Measurements from ENCODE around the gene WNT3A.
"Not testable (repeated sequence)": the region's sequence is repeated elsewhere in the genome, so short reads cannot be mapped to it uniquely, and the experiment has no call there.

WNT3A gene

DNA sequence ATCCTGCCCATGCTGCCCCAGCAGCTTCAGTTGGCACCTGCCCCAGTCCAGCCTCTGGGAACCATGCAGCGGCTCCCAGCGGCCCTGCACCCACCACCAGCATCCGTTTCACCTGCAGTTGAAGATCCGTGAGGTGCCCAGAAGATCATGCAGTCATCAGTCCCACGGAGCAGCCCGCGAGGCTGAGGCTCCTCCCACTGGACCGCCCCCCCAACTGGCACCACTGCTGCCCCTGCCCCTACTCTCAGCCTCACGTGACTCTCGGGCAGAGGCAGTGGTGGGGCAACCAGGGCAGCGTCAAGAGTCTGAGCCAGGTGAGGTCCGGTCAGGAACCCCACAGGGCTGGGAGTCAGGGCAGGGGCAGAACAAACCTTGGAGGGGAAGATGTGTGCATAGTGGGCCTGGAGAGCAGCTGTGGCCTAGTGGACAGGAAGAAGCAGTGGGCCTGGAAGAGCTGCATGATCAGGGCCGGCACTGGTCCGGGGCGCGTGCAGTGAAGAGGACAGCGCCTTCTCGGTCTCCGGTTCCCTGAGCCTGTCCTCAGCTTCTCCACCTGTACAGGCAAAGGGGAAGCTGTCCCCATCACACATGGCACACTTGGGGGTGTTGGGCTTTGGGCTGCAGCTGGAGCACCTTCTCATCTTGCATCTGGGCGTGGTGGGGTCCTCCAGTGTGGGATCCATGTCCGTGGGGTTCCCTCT is 31.1 kb upstream of the WNT3A start:
- H3K4me1 ChIP-seq (ENCODE audit: insufficient read depth, low read length); H2AFZ ChIP-seq (ENCODE audit: low read depth, low read length); H3K9me3 ChIP-seq (ENCODE audit: low read length); H3K4me3 ChIP-seq (ENCODE audit: low read length); H3K36me3 ChIP-seq (ENCODE audit: insufficient read depth, low read length); H3K27me3 ChIP-seq (ENCODE audit: insufficient read depth, low read length): not testable (repeated sequence)

DNA sequence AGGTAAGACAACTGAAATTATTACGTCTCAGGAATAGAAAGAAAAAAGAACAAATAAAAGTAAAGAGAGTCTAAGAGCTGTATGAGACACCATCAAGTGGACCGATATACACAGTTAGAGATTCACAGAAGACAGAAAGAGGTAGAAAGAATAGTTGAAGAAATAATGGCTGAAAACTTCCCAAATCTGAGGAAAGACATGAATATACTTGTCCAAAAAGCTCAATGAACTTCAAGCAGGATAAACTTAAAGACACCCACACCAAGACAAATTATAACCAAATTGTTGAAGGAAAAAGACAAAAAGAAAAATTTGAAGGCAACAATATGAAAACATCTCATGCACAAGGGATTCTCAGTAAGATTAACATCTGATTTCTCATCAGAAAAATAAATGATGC is 19.6 kb upstream of the WNT3A start:
- Histone ChIP-seq H3K4me3 (ENCODE audit: low read length) (no peak overlapping the region), H3K4me1 (ENCODE audit: insufficient read depth, low read length) (no peaks in the 10 kb centered on the region), H3K27me3 (ENCODE audit: insufficient read depth, low read length) (no peaks in the 10 kb centered on the region), H3K36me3 (ENCODE audit: insufficient read depth, low read length) (no peaks in the 10 kb centered on the region), H2AFZ (ENCODE audit: low read depth, low read length) (no peak overlapping the region), H3K9me3 (ENCODE audit: low read length) (no peaks in the 10 kb centered on the region)

DNA sequence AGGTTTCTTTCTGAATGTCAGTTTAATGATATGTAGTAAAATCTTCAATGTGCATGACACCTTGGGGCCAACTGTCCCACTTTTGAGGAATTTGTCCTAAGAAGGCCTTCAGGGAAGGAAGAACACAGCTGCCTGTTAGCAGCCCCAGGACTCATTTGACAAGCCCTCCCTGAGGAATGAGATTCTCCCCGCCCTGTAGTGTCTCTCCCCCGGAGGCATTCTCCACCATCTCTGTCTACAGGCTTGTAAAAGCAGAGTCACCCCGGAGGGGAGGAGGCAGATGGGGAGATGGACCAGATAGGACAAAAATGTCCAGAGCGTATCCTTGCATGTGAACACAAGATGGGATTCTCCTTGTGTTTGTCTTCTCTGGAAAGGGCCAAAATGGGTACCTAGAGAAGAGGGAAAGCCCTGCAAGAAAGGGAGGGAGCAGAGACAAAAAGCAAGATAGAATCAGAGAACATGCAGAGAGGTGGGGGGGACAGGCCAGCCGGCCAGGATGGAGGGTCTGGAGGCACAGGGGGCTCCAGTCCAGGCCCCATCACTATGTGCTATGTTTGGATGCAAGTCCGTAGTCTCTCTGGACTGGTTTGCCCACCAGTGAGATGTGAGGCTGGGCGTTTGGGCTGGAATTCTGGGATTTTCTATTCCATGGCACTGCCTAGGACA is 12.0 kb upstream of the WNT3A start:
- Histone ChIP-seq H3K27me3 (ENCODE audit: insufficient read depth, low read length) (no peaks in the 10 kb centered on the region), H3K36me3 (ENCODE audit: insufficient read depth, low read length) (no peaks in the 10 kb centered on the region), H3K9me3 (ENCODE audit: low read length) (peaks cover 13% of the 10 kb centered on the region), H2AFZ (ENCODE audit: low read depth, low read length) (no peak overlapping the region), H3K4me3 (ENCODE audit: low read length) (no peak overlapping the region), H3K4me1 (ENCODE audit: insufficient read depth, low read length) (no peaks in the 10 kb centered on the region)

DNA sequence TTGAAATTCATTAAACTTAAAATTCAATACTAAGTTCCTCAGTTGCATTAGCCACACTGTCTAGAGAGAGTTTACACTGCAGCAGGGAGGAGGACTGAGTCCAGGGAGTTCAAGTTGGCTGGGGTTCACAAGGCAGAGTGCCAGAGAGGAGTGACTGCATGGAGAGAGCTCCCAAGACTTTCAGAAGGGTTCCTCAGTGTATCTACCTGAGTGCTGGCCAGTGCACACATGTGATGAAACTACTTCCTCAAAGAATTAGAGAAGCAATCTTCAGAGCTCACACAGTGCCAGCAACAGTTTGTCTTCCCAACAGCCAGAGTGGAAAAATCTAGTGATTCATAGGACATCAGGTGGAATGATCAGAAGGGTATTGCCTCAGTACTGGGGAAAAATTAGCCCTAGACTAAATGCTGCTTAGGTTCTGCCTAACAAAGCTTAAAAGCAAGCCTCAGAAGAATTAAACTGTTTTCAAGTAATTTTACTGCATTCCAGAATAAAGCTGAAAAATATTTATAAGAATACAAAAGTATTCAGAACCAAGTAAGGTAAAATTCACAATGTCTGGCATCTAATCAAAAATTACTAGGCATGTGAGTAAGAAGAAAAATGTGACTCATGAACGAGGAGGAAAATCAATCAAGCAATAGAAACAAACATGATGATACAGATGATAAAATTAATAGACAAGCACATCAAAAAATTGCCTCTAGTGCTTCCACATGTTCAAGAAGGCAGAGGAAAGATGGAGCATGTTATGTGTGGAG is 10.4 kb upstream of the WNT3A start:
- no peaks in the 10 kb centered on the region for H3K4me1 ChIP-seq (ENCODE audit: insufficient read depth, low read length)
- H2AFZ ChIP-seq (ENCODE audit: low read depth, low read length): no peak overlapping the region
- H3K36me3 ChIP-seq (ENCODE audit: insufficient read depth, low read length): no peaks in the 10 kb centered on the region
- no peaks in the 10 kb centered on the region for H3K27me3 ChIP-seq (ENCODE audit: insufficient read depth, low read length)
- H3K4me3 ChIP-seq (ENCODE audit: low read length): no peak overlapping the region
- H3K9me3 ChIP-seq (ENCODE audit: low read length): peaks cover 13% of the 10 kb centered on the region

DNA sequence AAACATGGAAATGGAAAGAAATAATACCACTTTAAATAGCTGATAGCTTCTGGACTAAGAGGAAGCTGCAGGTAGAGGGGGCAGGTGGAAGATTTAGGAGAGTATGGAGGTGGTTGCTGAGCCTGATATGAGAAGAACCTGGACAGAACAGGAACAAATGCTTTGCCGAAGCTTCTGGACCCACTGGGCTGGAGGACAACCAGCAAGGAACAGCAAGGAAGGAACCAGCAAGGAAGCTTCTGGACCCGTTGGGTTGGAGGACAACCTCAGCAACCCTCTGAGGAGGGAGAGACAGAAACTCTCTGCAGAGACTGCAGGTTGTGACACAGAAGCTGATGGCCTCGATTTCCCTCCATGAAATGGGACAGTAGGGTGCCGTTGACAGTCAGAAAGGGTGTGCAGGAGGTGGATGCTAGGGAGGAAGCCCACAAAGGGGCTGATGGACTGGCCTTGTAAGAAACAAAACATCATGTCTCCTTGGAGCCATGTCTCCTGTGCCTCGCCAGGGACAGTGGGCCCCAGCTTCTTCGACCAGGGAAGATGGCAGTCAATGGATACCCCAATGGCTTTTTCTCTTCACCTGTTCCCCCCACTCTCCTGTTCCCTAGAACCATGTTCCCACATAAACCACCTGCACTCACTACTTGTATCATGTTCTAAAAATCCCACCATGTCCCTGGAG is 8.3 kb upstream of the WNT3A start:
- no peak overlapping the region for H2AFZ ChIP-seq (ENCODE audit: low read depth, low read length)
- H3K36me3 ChIP-seq (ENCODE audit: insufficient read depth, low read length): no peaks in the 10 kb centered on the region
- H3K27me3 ChIP-seq (ENCODE audit: insufficient read depth, low read length): peaks cover 10% of the 10 kb centered on the region
- no peaks in the 10 kb centered on the region for H3K4me1 ChIP-seq (ENCODE audit: insufficient read depth, low read length)
- H3K9me3 ChIP-seq (ENCODE audit: low read length): peaks cover 13% of the 10 kb centered on the region
- no peak overlapping the region for H3K4me3 ChIP-seq (ENCODE audit: low read length)

DNA sequence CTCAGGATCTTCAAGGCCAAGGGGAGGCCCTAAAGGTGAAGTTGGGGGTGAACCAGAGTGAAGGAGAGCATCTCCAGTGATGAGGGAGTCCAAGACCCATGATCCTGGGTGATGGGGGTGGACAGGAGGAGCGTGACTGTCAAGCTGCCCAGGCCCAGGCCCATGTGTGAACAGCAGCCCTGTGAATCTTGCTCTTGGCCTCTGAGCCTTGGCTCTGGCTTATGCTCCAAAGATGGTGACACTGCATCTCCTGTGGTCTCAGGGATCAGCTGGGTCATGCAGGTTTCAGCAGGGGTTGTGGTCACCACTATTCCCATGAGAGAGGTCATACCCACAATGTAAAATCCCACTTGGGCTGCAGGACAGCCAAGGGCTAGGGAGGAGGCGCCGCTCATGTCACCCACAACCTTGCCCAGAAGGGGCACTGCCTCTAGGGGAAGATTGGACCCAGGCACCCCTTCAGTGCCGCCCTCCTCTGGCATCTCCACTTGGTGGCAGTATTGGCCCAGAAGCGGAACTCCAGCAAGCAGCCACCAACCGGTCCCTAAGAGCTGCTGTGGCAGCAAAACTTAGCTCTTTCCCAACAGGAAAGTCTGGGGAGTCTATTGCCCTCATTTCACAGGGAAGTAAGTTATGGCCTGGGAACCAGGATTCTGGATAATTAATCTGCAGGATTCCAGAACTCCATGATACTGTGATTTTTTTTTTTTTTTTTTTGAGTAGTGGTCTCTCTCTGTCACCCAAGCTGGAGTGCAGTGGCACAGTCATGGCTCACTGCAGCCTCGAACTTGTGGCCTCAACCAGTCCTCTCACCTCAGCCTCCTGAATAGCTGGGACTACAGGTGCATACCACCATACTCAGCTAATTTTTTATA is 7.5 kb upstream of the WNT3A start:
- Histone ChIP-seq H3K36me3 (ENCODE audit: insufficient read depth, low read length) (no peaks in the 10 kb centered on the region), H3K4me3 (ENCODE audit: low read length) (no peak overlapping the region), H3K4me1 (ENCODE audit: insufficient read depth, low read length) (no peaks in the 10 kb centered on the region), H3K9me3 (ENCODE audit: low read length) (peaks cover 13% of the 10 kb centered on the region), H3K27me3 (ENCODE audit: insufficient read depth, low read length) (peaks cover 16% of the 10 kb centered on the region), H2AFZ (ENCODE audit: low read depth, low read length) (no peak overlapping the region)

DNA sequence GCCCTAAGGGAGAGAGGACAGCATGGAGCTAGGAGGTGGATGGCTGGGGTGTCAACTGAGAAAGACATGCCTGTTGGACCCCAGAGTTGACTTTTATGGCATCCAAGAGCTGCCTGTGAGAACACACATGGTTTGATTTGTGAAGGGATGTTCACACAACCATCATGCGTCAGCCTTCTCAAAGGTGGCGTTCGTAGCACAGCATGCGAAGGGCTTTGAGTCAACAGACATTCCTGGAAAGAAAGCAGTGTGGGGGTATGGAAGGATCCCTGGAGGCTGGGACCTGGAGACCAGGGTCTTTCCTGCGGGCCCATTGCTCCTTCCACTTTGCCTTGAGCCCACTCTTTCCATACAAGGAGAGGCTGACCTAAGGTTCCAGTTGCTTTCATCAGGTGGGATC is 6.4 kb upstream of the WNT3A start:
- Histone ChIP-seq H3K27me3 (ENCODE audit: insufficient read depth, low read length) (peaks cover 26% of the 10 kb centered on the region), H2AFZ (ENCODE audit: low read depth, low read length) (no peak overlapping the region), H3K9me3 (ENCODE audit: low read length) (peaks cover 13% of the 10 kb centered on the region)

DNA sequence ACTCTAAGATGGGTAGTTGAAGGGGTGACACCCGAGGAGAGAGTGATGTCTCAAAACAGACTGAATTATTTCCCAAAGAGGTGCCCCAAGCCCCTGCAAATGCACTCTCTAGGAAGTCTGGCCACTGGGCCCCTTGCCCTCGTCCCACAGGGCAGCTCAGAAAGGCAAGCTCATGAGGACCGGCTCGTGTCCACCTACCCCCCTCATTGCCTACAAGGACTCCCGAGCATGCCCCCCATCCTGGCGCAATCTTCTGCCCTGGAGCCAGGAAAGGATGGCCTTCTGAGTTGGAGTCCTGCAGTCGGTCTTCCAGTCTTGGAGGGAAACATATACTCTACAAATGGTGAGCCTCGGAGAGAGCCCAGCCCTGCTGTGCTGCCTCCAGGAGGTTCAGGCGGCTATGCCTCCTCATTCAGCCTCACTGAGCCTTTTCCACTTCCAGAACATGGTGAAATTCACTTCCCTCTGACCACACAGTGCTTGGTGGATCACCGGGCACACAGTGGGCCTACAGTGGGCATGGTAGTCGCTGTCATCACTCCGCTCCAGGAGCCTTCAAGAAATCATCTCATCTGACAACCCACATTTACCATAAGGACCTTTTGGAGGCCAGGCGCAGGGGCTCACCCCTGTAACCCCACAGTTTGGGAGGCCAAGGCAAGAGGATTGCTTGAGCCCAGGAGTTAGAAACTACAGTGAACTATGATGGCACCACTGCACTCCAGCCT is 5.8 kb upstream of the WNT3A start:
- Histone ChIP-seq H3K27me3 (ENCODE audit: insufficient read depth, low read length) (peaks cover 32% of the 10 kb centered on the region), H3K36me3 (ENCODE audit: insufficient read depth, low read length) (no peaks in the 10 kb centered on the region), H3K4me3 (ENCODE audit: low read length) (no peak overlapping the region), H3K4me1 (ENCODE audit: insufficient read depth, low read length) (peaks cover 16% of the 10 kb centered on the region), H3K9me3 (ENCODE audit: low read length) (peaks cover 9% of the 10 kb centered on the region), H2AFZ (ENCODE audit: low read depth, low read length) (no peak overlapping the region)

More for the DNA sequence above, 6.4 kb upstream of the WNT3A start:
- Histone ChIP-seq H3K4me3 (ENCODE audit: low read length) (no peak overlapping the region), H3K4me1 (ENCODE audit: insufficient read depth, low read length) (peaks cover 10% of the 10 kb centered on the region), H3K36me3 (ENCODE audit: insufficient read depth, low read length) (no peaks in the 10 kb centered on the region)

DNA sequence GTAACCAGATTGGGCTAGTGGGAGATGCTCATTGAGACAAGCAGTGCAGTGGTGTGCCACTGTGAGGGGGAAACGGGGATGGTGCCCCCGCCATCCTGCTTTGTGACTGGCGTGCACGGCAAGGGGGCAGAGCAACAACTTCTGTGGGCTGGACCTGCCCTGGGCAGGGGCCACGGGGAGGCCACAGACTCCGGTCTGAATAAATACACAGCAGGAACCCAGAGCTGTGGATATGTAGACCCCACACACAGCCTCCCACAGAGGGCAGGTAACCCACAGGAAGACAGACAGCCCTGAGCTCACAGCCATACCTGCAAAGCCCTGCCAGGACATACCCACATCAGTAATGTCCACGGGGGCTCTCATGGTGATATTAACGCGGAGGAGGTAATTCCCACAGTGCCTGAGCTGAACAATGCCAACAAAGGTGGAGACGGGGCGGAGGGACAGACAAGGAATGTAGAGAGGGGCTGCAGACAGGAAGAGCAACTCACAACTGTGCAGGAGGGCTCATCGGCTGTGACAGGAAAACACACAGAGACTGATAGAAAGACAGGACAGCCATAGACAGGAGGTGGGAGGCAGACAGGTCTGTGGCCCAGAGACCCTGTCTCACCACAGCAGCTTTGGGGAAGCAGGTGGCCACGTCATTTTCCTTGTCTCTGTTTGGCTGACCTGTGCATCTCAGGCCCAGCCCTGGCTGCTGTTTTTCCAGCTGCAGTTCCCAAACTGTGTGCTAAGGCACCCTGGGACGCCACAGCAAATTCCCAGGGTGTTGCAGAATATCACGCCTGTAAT is 4.9 kb upstream of the WNT3A start:
- Histone ChIP-seq H3K36me3 (ENCODE audit: insufficient read depth, low read length) (no peaks in the 10 kb centered on the region), H3K4me3 (ENCODE audit: low read length) (no peak overlapping the region), H3K27me3 (ENCODE audit: insufficient read depth, low read length) (peaks cover 39% of the 10 kb centered on the region), H3K9me3 (ENCODE audit: low read length) (peaks cover 7% of the 10 kb centered on the region), H2AFZ (ENCODE audit: low read depth, low read length) (no peak overlapping the region), H3K4me1 (ENCODE audit: insufficient read depth, low read length) (peaks cover 20% of the 10 kb centered on the region)

DNA sequence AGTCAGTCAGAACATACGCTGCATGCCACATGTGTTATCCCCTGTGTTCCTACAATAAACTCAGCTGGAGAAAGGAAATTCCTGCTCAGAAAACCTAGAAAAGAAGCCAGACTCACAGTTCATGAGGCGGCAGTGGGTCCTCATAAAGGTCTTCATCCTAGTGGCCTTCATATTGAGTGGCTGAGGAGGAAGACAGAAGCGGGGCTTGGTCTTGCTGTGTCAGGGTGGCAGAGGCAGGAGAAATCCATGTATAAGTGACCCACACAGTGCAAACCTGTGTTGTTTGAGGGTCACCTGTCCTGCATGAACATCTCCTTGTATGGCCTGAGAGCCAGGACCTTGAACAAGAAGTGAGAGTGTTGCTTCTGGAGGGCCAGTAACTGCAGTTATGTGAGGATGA is 4.0 kb upstream of the WNT3A start:
- H3K4me3 ChIP-seq (ENCODE audit: low read length): no peak overlapping the region
- peaks cover 22% of the 10 kb centered on the region for H3K4me1 ChIP-seq (ENCODE audit: insufficient read depth, low read length)
- H3K9me3 ChIP-seq (ENCODE audit: low read length): peaks cover 7% of the 10 kb centered on the region
- no peak overlapping the region for H2AFZ ChIP-seq (ENCODE audit: low read depth, low read length)
- no peaks in the 10 kb centered on the region for H3K36me3 ChIP-seq (ENCODE audit: insufficient read depth, low read length)
- peaks cover 47% of the 10 kb centered on the region for H3K27me3 ChIP-seq (ENCODE audit: insufficient read depth, low read length)

DNA sequence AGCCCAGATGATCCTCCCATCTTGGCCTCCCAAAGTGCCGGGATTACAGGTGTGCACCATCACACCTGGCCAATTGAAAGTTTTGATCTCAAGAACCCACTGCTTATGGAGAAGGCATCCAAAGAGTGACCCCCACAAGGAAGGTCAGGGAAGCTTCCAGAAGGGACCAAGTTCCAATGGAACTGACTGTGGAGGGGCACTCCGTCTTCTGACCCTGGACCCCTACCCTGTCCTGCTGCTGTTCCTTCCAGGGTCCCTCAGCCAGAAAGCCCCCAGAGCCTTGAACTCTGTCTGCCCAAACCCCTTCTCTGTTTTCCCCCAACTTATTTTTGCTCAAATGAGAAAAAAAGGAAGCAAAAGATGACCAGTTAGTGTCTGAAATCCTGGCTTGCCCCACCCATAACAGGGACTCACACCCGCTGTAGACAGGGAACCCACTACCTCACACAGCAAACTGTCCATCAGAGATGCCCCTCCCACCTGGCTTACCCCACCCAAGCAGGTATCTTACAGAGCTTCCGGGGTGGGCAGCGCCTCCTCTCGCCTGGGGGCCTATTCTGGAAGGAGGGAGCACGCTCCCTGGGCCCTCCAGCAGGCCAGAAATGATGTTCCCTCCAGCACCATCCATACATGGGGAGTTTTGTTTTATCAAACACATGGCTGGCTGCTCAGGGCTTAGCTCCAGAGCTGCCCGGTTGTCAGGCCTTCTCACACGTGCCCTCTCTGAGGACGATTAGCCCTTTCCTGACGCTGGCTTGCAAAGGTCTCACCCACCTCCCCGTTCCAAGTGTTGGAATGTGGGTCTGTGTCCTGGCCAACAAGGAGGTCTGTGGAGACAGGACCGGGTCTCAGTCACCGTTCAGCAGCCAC is 3.1 kb upstream of the WNT3A start:
- Histone ChIP-seq H3K27me3 (ENCODE audit: insufficient read depth, low read length) (peaks cover 56% of the 10 kb centered on the region), H3K4me1 (ENCODE audit: insufficient read depth, low read length) (peaks cover 22% of the 10 kb centered on the region), H3K4me3 (ENCODE audit: low read length) (no peak overlapping the region), H2AFZ (ENCODE audit: low read depth, low read length) (no peak overlapping the region), H3K36me3 (ENCODE audit: insufficient read depth, low read length) (no peaks in the 10 kb centered on the region), H3K9me3 (ENCODE audit: low read length) (peaks cover 2% of the 10 kb centered on the region)

Data from neuron (in vitro differentiated cells).